ENCODE measurements around the gene RFNG.

GRCh38 chr17:82064433-82065192 is 13.0 kb upstream of the RFNG start:
- TF ChIP-seq CTCF (IDR thresholded peaks at IDR 0.05) = no peak
- no peak for TF ChIP-seq EZH2 (IDR thresholded peaks at IDR 0.05; ENCODE audit: borderline replicate concordance, insufficient read depth, low read depth, low read length, poor library complexity, severe bottlenecking)
